Measurements from ENCODE around the gene SRSF12. TPM values are rescaled to one million over a fixed set of nuclear protein-coding genes. Genes with fewer than 3 reads are reported as not detected.

SRSF12 gene
- total RNA-seq, 2 experiments from 2014 or later: not detected

- H3K27me3 ChIP-seq (ENCODE audit: control insufficient read depth in 1 of 2, insufficient read depth in 2 of 2, low read length in 2 of 2): no peaks in the 10 kb centered on the region
- no peaks in the 10 kb centered on the region for H3K9me3 ChIP-seq (ENCODE audit: control insufficient read depth in 1 of 2, insufficient read depth in 1 of 2, low read length in 2 of 2)
- Mint-ChIP-seq H3K4me1 (ENCODE audit: low read depth) (no peaks in the 10 kb centered on the region), H3K4me3 (no peak overlapping the region), H3K27me3 (no peaks in the 10 kb centered on the region), H3K36me3 (ENCODE audit: low read depth) (peaks cover 67% of the 10 kb centered on the region), H3K9me3 (no peaks in the 10 kb centered on the region), H3K27ac (no peak overlapping the region)
- H3K36me3 ChIP-seq (ENCODE audit: insufficient read depth, low read length): peaks cover 47% of the 10 kb centered on the region
- no peaks in the 10 kb centered on the region for H3K4me1 ChIP-seq (ENCODE audit: insufficient read depth, low read length)
- DNase-seq (no peak), ATAC-seq (ENCODE audit: poor library complexity) (no peak)
- H3K4me3 ChIP-seq (ENCODE audit: low read length): no peak overlapping the region
- no peak for TF ChIP-seq CTCF (IDR thresholded peaks at IDR 0.05)
- intact Hi-C loops (cut with DNase I, micrococcal nuclease): no loop called here
- H3K27ac ChIP-seq (ENCODE audit: low read depth in 1 of 2, low read length in 2 of 2): no peak overlapping the region
- ChIA-PET POLR2A (no interaction called here), CTCF (no interaction called here)
Measured at GRCh38 chr6:89160331-89161092, 42.6 kb upstream of the SRSF12 start.

GRCh38 chr6:89154131-89154530, 36.3 kb upstream of the SRSF12 start:
- H3K27me3 Mint-ChIP-seq: no peaks in the 10 kb centered on the region
- no peaks in the 10 kb centered on the region for H3K4me1 ChIP-seq (ENCODE audit: insufficient read depth, low read length)
- no peak for TF ChIP-seq CTCF (IDR thresholded peaks at IDR 0.05)
- peaks cover 44% of the 10 kb centered on the region for H3K36me3 Mint-ChIP-seq (ENCODE audit: low read depth)
- H3K4me3 Mint-ChIP-seq: no peak overlapping the region
- CTCF ChIA-PET: interaction anchor here (0.6 kb wide), 1 partner anchor 78 kb away, joined by 3 read pairs; no protein-coding TSS in a partner anchor
- peaks cover 4% of the 10 kb centered on the region for H3K4me1 Mint-ChIP-seq (ENCODE audit: low read depth)
- no peaks in the 10 kb centered on the region for H3K9me3 ChIP-seq (ENCODE audit: control insufficient read depth in 1 of 2, insufficient read depth in 1 of 2, low read length in 2 of 2)
- POLR2A ChIA-PET: interaction anchor here (0.6 to 1.2 kb wide), 2 partner anchors 8 to 75 kb away, joined by 3 read pairs; partner anchors contain the start of gene PM20D2
- no peaks in the 10 kb centered on the region for H3K9me3 Mint-ChIP-seq
- no peak overlapping the region for H3K4me3 ChIP-seq (ENCODE audit: low read length)
- intact Hi-C loops (cut with DNase I, micrococcal nuclease): no loop called here
- no peak for ATAC-seq (ENCODE audit: poor library complexity)
- H3K27ac Mint-ChIP-seq: no peak overlapping the region
- H3K36me3 ChIP-seq (ENCODE audit: insufficient read depth, low read length): peaks cover 17% of the 10 kb centered on the region
- H3K27ac ChIP-seq (ENCODE audit: low read depth in 1 of 2, low read length in 2 of 2): no peak overlapping the region
- no peak for DNase-seq
- no peaks in the 10 kb centered on the region for H3K27me3 ChIP-seq (ENCODE audit: control insufficient read depth in 1 of 2, insufficient read depth in 2 of 2, low read length in 2 of 2)

- no peak overlapping the region for H3K4me3 ChIP-seq (ENCODE audit: low read length)
- H3K36me3 ChIP-seq (ENCODE audit: insufficient read depth, low read length): peaks cover 4% of the 10 kb centered on the region
- no peaks in the 10 kb centered on the region for H3K27me3 Mint-ChIP-seq
- H3K4me1 Mint-ChIP-seq (ENCODE audit: low read depth): peaks cover 37% of the 10 kb centered on the region
- H3K27me3 ChIP-seq (ENCODE audit: control insufficient read depth in 1 of 2, insufficient read depth in 2 of 2, low read length in 2 of 2): no peaks in the 10 kb centered on the region
- no peak overlapping the region for H3K27ac Mint-ChIP-seq
- peaks cover 12% of the 10 kb centered on the region for H3K4me1 ChIP-seq (ENCODE audit: insufficient read depth, low read length)
- POLR2A ChIA-PET: interaction anchor here (0.6 to 6.3 kb wide), 3 partner anchors 9 to 1364 kb away, joined by 3 to 212 read pairs (median 15); partner anchors contain the start of gene PNRC1
- TF ChIP-seq CTCF (IDR thresholded peaks at IDR 0.05): no peak
- H3K9me3 Mint-ChIP-seq: no peaks in the 10 kb centered on the region
- intact Hi-C loops (cut with DNase I, micrococcal nuclease): loop anchor here (5.0 to 10.0 kb wide), 2 partner anchors 163 to 199 kb away; no protein-coding TSS in a partner anchor
- ATAC-seq (ENCODE audit: poor library complexity): no peak
- peak in 1 of 14 experiments; percentile 4 for DNase-seq
- no peak overlapping the region for H3K27ac ChIP-seq (ENCODE audit: low read depth in 1 of 2, low read length in 2 of 2)
- CTCF ChIA-PET: interaction anchor here (1.7 kb wide), 1 partner anchor 166 kb away, joined by 3 read pairs; no protein-coding TSS in a partner anchor
- no peaks in the 10 kb centered on the region for H3K9me3 ChIP-seq (ENCODE audit: control insufficient read depth in 1 of 2, insufficient read depth in 1 of 2, low read length in 2 of 2)
- peaks cover 26% of the 10 kb centered on the region for H3K36me3 Mint-ChIP-seq (ENCODE audit: low read depth)
- peak overlapping the region; percentile 74 for H3K4me3 Mint-ChIP-seq
Measured at GRCh38 chr6:89148016-89148750, 30.3 kb upstream of the SRSF12 start.

Data from CD4-positive, alpha-beta T cell (primary cell).